T-cell (primary cell): ENCODE results near the gene CPSF4. TPM values are rescaled to one million over a fixed set of nuclear protein-coding genes. Genes with fewer than 3 reads are reported as not detected.

Experiments used
- ATAC-seq, 4 experiments: fragments of 200-7000 bp in 3 of 4; fragments of 150-1000 bp in 1 of 4; cut with Tn5 transposase; replicated peaks in 1 of 4; 1 replicate in 3 of 4; 2 replicates in 1 of 4; pipeline ENCODE4 v1.10.0; 2021; ENCODE audit warnings: moderate library complexity in 3 of 4, mild to moderate bottlenecking in 2 of 4, moderate number of reproducible peaks in 1 of 4
- CTCF ChIA-PET, 2 donors: fragments of 300-600 bp; sonication (Branson Sonifier 250); formaldehyde crosslinking; loops; one replicate each; lab custom pipeline; 2022; ENCODE audit warnings: antibody characterized with exemption in 2 of 2; lab: Charles Lee
- POLR2A ChIA-PET, 2 donors: fragments of 300-600 bp; sonication (Branson Sonifier 250); formaldehyde crosslinking; loops; one replicate each; lab custom pipeline; 2022; ENCODE audit warnings: antibody characterized with exemption in 2 of 2; lab: Charles Lee
- DNase-seq, 35 experiments: peaks; one replicate each; pipeline versions ENCODE4 v3.0.0 to v3.0.0-alpha.2; 2013 to 2023
- H3K27ac ChIP-seq: one replicate; pipeline ENCODE4 v1.5.1; 2013; ENCODE audit warnings: low read length
- H3K27me3 ChIP-seq, 2 experiments: replicated peaks in 1 of 2; 1 replicate in 1 of 2; 2 replicates in 1 of 2; pipeline versions ENCODE4 v1.6.1 to v1.7.0; 2013; ENCODE audit warnings: low read length in 1 of 2, mixed read lengths in 1 of 2; ENCODE audit not compliant: control insufficient read depth in 2 of 2, insufficient read depth in 2 of 2; ENCODE audit errors: extremely low read depth in 1 of 2
- H3K36me3 ChIP-seq, 2 donors: 1 replicate in 1 of 2; 2 replicates in 1 of 2; pipeline versions ENCODE4 v1.6.1 to v1.7.0; 2013; ENCODE audit warnings: low read length in 1 of 2; ENCODE audit not compliant: control insufficient read depth in 2 of 2, insufficient read depth in 1 of 2; ENCODE audit errors: extremely low read depth in 1 of 2
- H3K4me1 ChIP-seq, 2 experiments: 1 replicate in 1 of 2; 2 replicates in 1 of 2; pipeline versions ENCODE4 v1.6.1 to v1.7.0; 2013; ENCODE audit warnings: low read length in 2 of 2, mixed read lengths in 1 of 2; ENCODE audit not compliant: insufficient read depth in 2 of 2, control insufficient read depth in 1 of 2; ENCODE audit errors: extremely low read depth in 1 of 2
- H3K4me3 ChIP-seq, 2 donors: 1 replicate in 1 of 2; 2 replicates in 1 of 2; pipeline versions ENCODE4 v1.5.1 to v1.7.0; 2013; ENCODE audit warnings: mild to moderate bottlenecking in 2 of 2, low read length in 1 of 2, moderate library complexity in 1 of 2; ENCODE audit not compliant: control insufficient read depth in 1 of 2; ENCODE audit errors: extremely low read depth in 1 of 2
- H3K9me3 ChIP-seq: 2 replicates; pipeline ENCODE4 v1.7.0; 2013
- H3K27ac Mint-ChIP-seq, 2 donors: one replicate each; pipeline ENCODE4 v1.8.0; 2020 to 2021; ENCODE audit warnings: mild to moderate bottlenecking in 2 of 2, mixed read lengths in 2 of 2
- H3K27me3 Mint-ChIP-seq, 2 donors: one replicate each; pipeline ENCODE4 v1.8.0; 2021 to 2022; ENCODE audit warnings: mixed read lengths in 2 of 2
- H3K36me3 Mint-ChIP-seq: one replicate; pipeline ENCODE4 v1.8.0; 2021; ENCODE audit warnings: mixed read lengths
- H3K4me1 Mint-ChIP-seq, 3 donors: one replicate each; pipeline ENCODE4 v1.8.0; 2020 to 2022; ENCODE audit warnings: mixed read lengths in 3 of 3, mild to moderate bottlenecking in 1 of 3
- H3K4me3 Mint-ChIP-seq, 3 donors: one replicate each; pipeline ENCODE4 v1.8.0; 2020 to 2022; ENCODE audit warnings: mild to moderate bottlenecking in 3 of 3, mixed read lengths in 3 of 3, moderate library complexity in 3 of 3
- H3K9me3 Mint-ChIP-seq, 3 donors: one replicate each; pipeline ENCODE4 v1.8.0; 2020 to 2022; ENCODE audit warnings: mixed read lengths in 3 of 3
- WGBS: methylation state at CpG from one replicate; pipeline ENCODE4 v1.1.5; 2013; ENCODE audit warnings: missing lambda C conversion rate; ENCODE audit not compliant: insufficient coverage; 5-methylcytosine and 5-hydroxymethylcytosine counted together
- total RNA-seq, 35 experiments: library from RNA in 6 of 35; stranded (reverse) in 6 of 35; fragments of 120-200 nt in 1 of 35; gene quantifications; one replicate each; pipeline versions ENCODE4 v1.2.1 to v1.2.4 and lab custom pipeline; 2013 to 2026

Gene CPSF4
- total RNA-seq, 5 donors from 2014 or later (not counting 1 experiment from before 2014, with no cell fraction given) = 44.4 to 58.1 (median 52.3) TPM

GRCh38 chr7:99406557-99406956 lies 32.2 kb upstream of the CPSF4 start:
- ATAC-seq (no peak), DNase-seq (no peak)
- 17% methylated on average over 1 of the region's 1 CpG for WGBS
- H3K36me3 Mint-ChIP-seq = peaks cover 26% of the 10 kb centered on the region
- CTCF ChIA-PET = interaction anchor here in 1 of 2 donors (2.6 kb wide), 1 partner anchor 98 kb away, joined by 5 read pairs; the partner anchor contains the start of gene ZKSCAN5
- H3K27me3 ChIP-seq = no peaks in the 10 kb centered on the region
- H3K27ac Mint-ChIP-seq = peak overlapping the region; percentile 94 to 99
- H3K4me1 Mint-ChIP-seq = peaks cover 42 to 63% (median 56%) of the 10 kb centered on the region in 3 donors
- no peaks in the 10 kb centered on the region for H3K27me3 Mint-ChIP-seq
- H3K4me3 Mint-ChIP-seq = peak overlapping the region; percentile 9 to 93 (median 93)
- H3K9me3 ChIP-seq = no peaks in the 10 kb centered on the region
- no peaks in the 10 kb centered on the region for H3K9me3 Mint-ChIP-seq
- POLR2A ChIA-PET = interaction anchor here (0.5 to 0.9 kb wide), 4 partner anchors 22 to 426 kb away, joined by 3 read pairs; no protein-coding TSS in a partner anchor
- H3K27ac ChIP-seq = peak overlapping the region; percentile 91
- no peak overlapping the region for H3K4me3 ChIP-seq
- peaks cover 12 to 43% of the 10 kb centered on the region in 2 donors for H3K36me3 ChIP-seq
- peaks cover 18 to 57% of the 10 kb centered on the region in 2 experiments for H3K4me1 ChIP-seq

DNA sequence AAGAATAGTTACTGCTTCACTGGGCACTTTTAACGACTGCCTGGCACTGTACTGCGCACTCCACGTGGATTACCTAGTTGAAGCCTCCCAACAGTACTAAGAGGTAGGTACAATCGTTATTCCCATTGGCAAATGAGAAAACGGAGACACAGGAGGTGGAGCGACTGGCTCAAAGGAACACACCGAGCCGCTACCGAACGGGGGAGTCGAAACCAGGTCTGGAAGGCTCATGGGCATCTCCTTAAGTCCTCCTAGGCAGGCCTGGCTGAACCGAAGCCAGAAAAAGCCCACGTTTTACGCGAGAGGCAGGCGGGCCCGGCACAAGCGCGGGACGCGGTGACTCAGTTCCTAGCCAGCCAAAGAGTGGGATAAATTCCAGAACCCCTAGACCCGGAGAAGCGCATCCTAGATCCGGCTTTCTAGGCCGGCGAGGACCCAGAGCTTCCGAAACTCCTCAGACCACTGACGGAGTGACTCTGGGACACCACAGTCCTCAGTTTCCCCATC lies 30.8 kb upstream of the CPSF4 start:
- Mint-ChIP-seq H3K27me3 (no peaks in the 10 kb centered on the region), H3K9me3 (no peaks in the 10 kb centered on the region), H3K36me3 (peaks cover 34% of the 10 kb centered on the region), H3K4me1 (peaks cover 48 to 67% (median 54%) of the 10 kb centered on the region in 3 donors), H3K27ac (peak overlapping the region; percentile 94 to 99), H3K4me3 (peak overlapping the region; percentile 93 to 94 (median 93))
- ATAC-seq (peak in 3 of 4 experiments; percentile 7 to 15 (median 12)), DNase-seq (peak in 12 of 35 experiments; percentile 9 to 56 (median 17))
- WGBS = 0% methylated on average over 25 of the region's 28 CpGs
- POLR2A ChIA-PET = interaction anchor here (0.6 to 1.9 kb wide), 4 partner anchors 14 to 33 kb away, joined by 5 to 9 read pairs (median 6); no protein-coding TSS in a partner anchor
- CTCF ChIA-PET = interaction anchor here (0.5 to 2.6 kb wide), 5 partner anchors 15 to 172 kb away, joined by 3 to 8 read pairs (median 4); partner anchors contain the start of genes ARPC1B (in 1 of the 2) and ZKSCAN5 (in 1 of the 2)
- H3K27me3 ChIP-seq = no peaks in the 10 kb centered on the region
- H3K27ac ChIP-seq = peak overlapping the region; percentile 91
- peaks cover 9 to 47% of the 10 kb centered on the region in 2 donors for H3K36me3 ChIP-seq
- H3K4me3 ChIP-seq = peak overlapping the region; percentile 87 to 94
- no peaks in the 10 kb centered on the region for H3K9me3 ChIP-seq
- H3K4me1 ChIP-seq = peaks cover 18 to 57% of the 10 kb centered on the region in 2 experiments

DNA sequence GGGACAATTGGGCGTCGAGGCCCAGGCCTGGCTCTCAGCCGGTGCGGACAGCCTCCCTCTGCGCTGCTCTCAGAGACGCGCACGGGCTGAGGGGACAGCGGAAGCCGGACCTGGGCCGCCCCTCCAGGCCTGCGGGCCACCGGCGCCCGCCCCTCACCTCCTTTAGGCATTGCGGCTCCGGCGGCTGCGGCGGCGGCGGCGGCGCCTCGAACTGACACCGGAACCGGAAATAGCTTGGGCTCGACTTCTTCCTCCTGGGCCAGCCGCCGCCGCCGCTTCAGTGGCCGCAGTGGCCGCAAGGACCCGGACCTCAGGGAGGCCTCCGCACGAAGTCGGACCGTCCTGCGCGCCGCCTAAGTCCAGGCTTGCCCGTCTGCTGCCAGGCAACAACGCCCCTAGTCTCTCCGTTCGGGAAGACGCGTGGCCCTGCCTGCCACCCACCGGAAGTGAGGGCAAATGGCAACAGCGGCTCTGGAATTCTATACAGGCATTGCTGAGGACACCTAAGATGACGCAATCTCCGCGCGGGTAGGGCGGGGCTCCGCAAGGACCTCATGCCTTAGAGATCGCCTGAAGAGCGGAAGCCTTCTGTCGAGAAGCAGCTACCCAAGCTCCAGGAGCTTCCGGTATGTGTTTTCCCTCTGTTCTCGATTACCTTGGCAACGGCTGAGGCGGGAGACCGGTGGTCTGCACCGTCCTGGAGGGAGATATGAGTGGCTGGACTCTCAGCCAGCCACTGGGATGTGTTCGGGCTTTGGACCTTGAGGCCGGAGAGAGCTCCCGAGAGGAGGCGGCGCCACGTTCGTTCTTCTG lies 30.2 kb upstream of the CPSF4 start, which contains the start of the genes BUD31 and PDAP1:
BUD31 (plus strand) TSS at position 591 of the 813 bp plus-strand sequence. CDS start 2,124 bp downstream, outside the sequence.
PDAP1 (minus strand) TSS at position 219 of the 813 bp plus-strand sequence; CDS start at position 170, 49 bp downstream.
- ChIA-PET POLR2A (interaction anchor here (0.5 to 1.9 kb wide), 16 partner anchors 9 to 1808 kb away, joined by 3 to 9 read pairs (median 4); partner anchors contain the start of genes PLOD3 (in 1 of the 2), ZKSCAN5 (in 1 of the 2) and ZSCAN25 (in 1 of the 2)), CTCF (interaction anchor here in 1 of 2 donors (0.6 to 2.6 kb wide), 11 partner anchors 12 to 172 kb away, joined by 3 to 7 read pairs (median 4); partner anchors contain the start of genes ARPC1B and ZKSCAN5)
- H3K36me3 ChIP-seq = peaks cover 9 to 47% of the 10 kb centered on the region in 2 donors
- Mint-ChIP-seq H3K27me3 (no peaks in the 10 kb centered on the region), H3K36me3 (peaks cover 33% of the 10 kb centered on the region), H3K4me1 (peaks cover 47 to 66% (median 52%) of the 10 kb centered on the region in 3 donors), H3K27ac (peak within 1 kb of the TSS; percentile 94 to 99), H3K4me3 (peak within 1 kb of the TSS; percentile 93 to 94 (median 93)), H3K9me3 (no peaks in the 10 kb centered on the region)
- H3K27me3 ChIP-seq = no peaks in the 10 kb centered on the region
- H3K27ac ChIP-seq = peak within 1 kb of the TSS; percentile 91
- peak within 1 kb of the TSS; percentile 87 to 94 for H3K4me3 ChIP-seq
- H3K4me1 ChIP-seq = peaks cover 18 to 56% of the 10 kb centered on the region in 2 experiments
- under 1% methylated on average over 65 of the region's 72 CpGs for WGBS
- DNase-seq = peak; percentile 86 to 99 (median 93)
- peak; percentile 86 to 92 (median 88) for ATAC-seq
- H3K9me3 ChIP-seq = no peaks in the 10 kb centered on the region

DNA sequence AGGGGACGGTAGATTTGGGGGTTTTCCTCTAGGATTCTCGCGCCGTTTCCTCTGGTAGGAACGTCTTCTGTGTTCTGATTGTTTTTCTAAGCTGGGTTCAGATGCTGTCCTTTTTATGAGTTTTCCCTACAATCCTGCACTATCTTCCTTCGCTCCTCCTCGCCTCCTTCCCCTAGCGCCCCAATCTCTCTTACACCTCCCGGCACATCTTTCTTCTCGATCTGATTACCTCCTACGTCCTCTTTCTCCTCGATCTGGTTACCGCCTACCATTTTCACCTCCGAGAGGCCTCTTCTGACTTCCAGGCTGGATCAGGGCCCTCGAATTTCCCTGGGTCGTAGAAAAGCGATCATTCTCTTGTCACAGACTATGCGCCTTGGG lies 29.6 kb upstream of the CPSF4 start:
- ATAC-seq (peak in 3 of 4 experiments; percentile 7 to 20 (median 18)), DNase-seq (peak in 2 of 35 experiments; percentile 15 to 36)
- ChIA-PET CTCF (interaction anchor here in 1 of 2 donors (0.6 to 2.6 kb wide), 9 partner anchors 12 to 151 kb away, joined by 3 to 7 read pairs (median 4); partner anchors contain the start of gene ZKSCAN5), POLR2A (interaction anchor here (0.5 to 1.9 kb wide), 15 partner anchors 9 to 1808 kb away, joined by 3 to 9 read pairs (median 4); partner anchors contain the start of genes PLOD3 (in 1 of the 2), ZKSCAN5 (in 1 of the 2) and ZSCAN25 (in 1 of the 2))
- Mint-ChIP-seq H3K27ac (peak overlapping the region; percentile 94 to 99), H3K4me1 (peaks cover 41 to 61% (median 51%) of the 10 kb centered on the region in 3 donors), H3K9me3 (no peaks in the 10 kb centered on the region), H3K36me3 (peaks cover 27% of the 10 kb centered on the region), H3K27me3 (no peaks in the 10 kb centered on the region), H3K4me3 (peak overlapping the region; percentile 93 to 94 (median 93))
- WGBS = under 1% methylated on average over 13 of the region's 18 CpGs
- H3K27me3 ChIP-seq = no peaks in the 10 kb centered on the region
- H3K4me3 ChIP-seq = peak overlapping the region; percentile 87 to 94
- H3K4me1 ChIP-seq = peaks cover 18 to 50% of the 10 kb centered on the region in 2 experiments
- no peaks in the 10 kb centered on the region for H3K9me3 ChIP-seq
- peaks cover 6 to 46% of the 10 kb centered on the region in 2 donors for H3K36me3 ChIP-seq
- H3K27ac ChIP-seq = peak overlapping the region; percentile 91

DNA sequence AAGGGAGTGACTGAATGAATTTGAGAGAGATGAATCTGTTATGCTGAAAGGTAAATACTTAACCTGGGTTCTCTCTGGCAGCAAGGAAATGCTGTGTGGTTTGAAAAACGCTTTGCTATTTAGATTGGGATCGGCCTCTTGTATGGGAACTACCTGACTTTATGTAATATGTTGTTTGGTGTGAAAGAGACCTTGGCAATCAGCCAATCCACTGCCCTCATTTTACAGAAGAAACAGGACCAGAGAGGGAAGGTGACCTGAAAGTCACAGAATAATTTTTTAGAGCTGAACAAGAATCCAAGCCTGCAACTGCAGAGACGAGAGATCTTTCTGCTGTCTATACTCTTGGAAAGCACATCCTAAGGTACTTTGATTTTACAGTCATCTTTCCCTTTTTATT lies 28.9 kb upstream of the CPSF4 start:
- H3K36me3 ChIP-seq = peaks cover under 1 to 46% of the 10 kb centered on the region in 2 donors
- Mint-ChIP-seq H3K9me3 (no peaks in the 10 kb centered on the region), H3K4me1 (peaks cover 38 to 57% (median 50%) of the 10 kb centered on the region in 3 donors), H3K36me3 (peaks cover 27% of the 10 kb centered on the region), H3K4me3 (peak overlapping the region; percentile 93 to 94 (median 93)), H3K27ac (peak overlapping the region; percentile 94 to 99), H3K27me3 (no peaks in the 10 kb centered on the region)
- ATAC-seq (no peak), DNase-seq (peak in 1 of 35 experiments; percentile 49)
- H3K4me3 ChIP-seq = peak overlapping the region in 1 of 2 donors; percentile 87
- H3K4me1 ChIP-seq = peaks cover 18 to 44% of the 10 kb centered on the region in 2 experiments
- H3K9me3 ChIP-seq = no peaks in the 10 kb centered on the region
- peak overlapping the region; percentile 91 for H3K27ac ChIP-seq
- ChIA-PET POLR2A (interaction anchor here (0.6 to 0.8 kb wide), 2 partner anchors 17 to 54 kb away, joined by 3 to 5 read pairs; no protein-coding TSS in a partner anchor), CTCF (no interaction called here)
- H3K27me3 ChIP-seq = no peaks in the 10 kb centered on the region
- no CpG with 5 or more reads among the region's 3 CpGs for WGBS
